ENCODE measurements around the gene KRT79.

GRCh38 chr12:52788876-52789636 lies 45.1 kb downstream of the KRT79 start:
- TF ChIP-seq, protein P1, sequence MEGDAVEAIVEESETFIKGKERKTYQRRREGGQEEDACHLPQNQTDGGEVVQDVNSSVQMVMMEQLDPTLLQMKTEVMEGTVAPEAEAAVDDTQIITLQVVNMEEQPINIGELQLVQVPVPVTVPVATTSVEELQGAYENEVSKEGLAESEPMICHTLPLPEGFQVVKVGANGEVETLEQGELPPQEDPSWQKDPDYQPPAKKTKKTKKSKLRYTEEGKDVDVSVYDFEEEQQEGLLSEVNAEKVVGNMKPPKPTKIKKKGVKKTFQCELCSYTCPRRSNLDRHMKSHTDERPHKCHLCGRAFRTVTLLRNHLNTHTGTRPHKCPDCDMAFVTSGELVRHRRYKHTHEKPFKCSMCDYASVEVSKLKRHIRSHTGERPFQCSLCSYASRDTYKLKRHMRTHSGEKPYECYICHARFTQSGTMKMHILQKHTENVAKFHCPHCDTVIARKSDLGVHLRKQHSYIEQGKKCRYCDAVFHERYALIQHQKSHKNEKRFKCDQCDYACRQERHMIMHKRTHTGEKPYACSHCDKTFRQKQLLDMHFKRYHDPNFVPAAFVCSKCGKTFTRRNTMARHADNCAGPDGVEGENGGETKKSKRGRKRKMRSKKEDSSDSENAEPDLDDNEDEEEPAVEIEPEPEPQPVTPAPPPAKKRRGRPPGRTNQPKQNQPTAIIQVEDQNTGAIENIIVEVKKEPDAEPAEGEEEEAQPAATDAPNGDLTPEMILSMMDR (IDR thresholded peaks at IDR 0.05): no peak
- TF ChIP-seq POLR2AphosphoS5 (IDR thresholded peaks at IDR 0.05; ENCODE audit: insufficient read depth in 1 of 2, low read depth in 1 of 2) (no peak), POLR2A (IDR thresholded peaks at IDR 0.05) (no peak)

All from vagina (tissue), 2 donors.